CD4-positive, alpha-beta T cell treated with Interleukin-1 beta for 1 hour (primary cell): ENCODE data around the gene OGFOD3.
"Not testable (repeated sequence)": the region's sequence is repeated elsewhere in the genome, so short reads cannot be mapped to it uniquely, and the experiment has no call there.

ENCODE experiments used
- DNase-seq, 2 donors: peaks; one replicate each; pipeline ENCODE4 v3.0.0-alpha.2; 2020 to 2022

The OGFOD3 gene

GRCh38 chr17:82371333-82372248 is 46.8 kb downstream of the OGFOD3 start, which contains the start of gene UTS2R:
Gene UTS2R (plus strand): TSS chr17:82371765. CDS start chr17:82374325, 2,560 bp downstream.
- DNase-seq, result no peak

GRCh38 chr17:82370471-82371332 is 47.7 kb downstream of the OGFOD3 start:
- no peak for DNase-seq

GRCh38 chr17:82369211-82369610 is 49.2 kb downstream of the OGFOD3 start:
- DNase-seq, result no peak

- DNase-seq, result no peak
These were observed 50.5 kb downstream of the OGFOD3 start for GRCh38 chr17:82367724-82368524.

- no peak for DNase-seq
These were observed 51.6 kb downstream of the OGFOD3 start for GRCh38 chr17:82366749-82367148.

- DNase-seq, result no peak
These were observed 52.6 kb downstream of the OGFOD3 start for GRCh38 chr17:82365606-82366295.

- DNase-seq, result no peak
These were observed 56.3 kb downstream of the OGFOD3 start for GRCh38 chr17:82361885-82362633.

GRCh38 chr17:82359451-82360074 is 58.8 kb downstream of the OGFOD3 start:
- DNase-seq, result not testable (repeated sequence)

GRCh38 chr17:82358465-82359350 is 59.7 kb downstream of the OGFOD3 start, which contains the start of gene TEX19:
Gene TEX19 (plus strand): TSS chr17:82359247. CDS start chr17:82362151, 2,904 bp downstream.
- DNase-seq, result no peak

- DNase-seq, result no peak
These were observed 61.0 kb downstream of the OGFOD3 start for GRCh38 chr17:82357394-82357793.

- DNase-seq, result no peak
These were observed 61.5 kb downstream of the OGFOD3 start for GRCh38 chr17:82356845-82357355.

GRCh38 chr17:82355770-82356427 is 62.5 kb downstream of the OGFOD3 start:
- no peak for DNase-seq

- DNase-seq, result no peak
These were observed 63.5 kb downstream of the OGFOD3 start for GRCh38 chr17:82354804-82355308.

- no peak for DNase-seq
These were observed 64.9 kb downstream of the OGFOD3 start for GRCh38 chr17:82353484-82353883.

GRCh38 chr17:82351713-82352488 is 66.5 kb downstream of the OGFOD3 start:
- DNase-seq, result peak; percentile 81 to 83

- no peak for DNase-seq
These were observed 67.1 kb downstream of the OGFOD3 start for GRCh38 chr17:82351254-82351712.

GRCh38 chr17:82350182-82351030 is 68.0 kb downstream of the OGFOD3 start:
- peak; percentile 35 to 36 for DNase-seq
